OCI-LY7 (cell line): Measurements from ENCODE around the gene GJC2. TPM values are rescaled to one million over a fixed set of nuclear protein-coding genes. Genes with fewer than 3 reads are reported as not detected.
"Not testable (repeated sequence)": the region's sequence is repeated elsewhere in the genome, so short reads cannot be mapped to it uniquely, and the experiment has no call there.

ENCODE experiments used
- BruUV-seq: library from RNA; stranded (reverse); fragments of 400-500 nt; replicated peaks from 2 replicates; lab custom pipeline; 2021; lab: Mats Ljungman, UMichigan
- CTCF ChIA-PET: fragments of 300-600 bp; sonication (Branson Sonifier 250); formaldehyde crosslinking; loops from one replicate; lab custom pipeline; 2022; ENCODE audit warnings: antibody characterized with exemption; ENCODE audit not compliant: unreplicated experiment; lab: Charles Lee
- POLR2A ChIA-PET: fragments of 300-600 bp; sonication (Branson Sonifier 250); formaldehyde crosslinking; loops from one replicate; lab custom pipeline; 2022; ENCODE audit warnings: antibody characterized with exemption; lab: Charles Lee
- DNase-seq: peaks from one replicate; pipeline ENCODE4 v3.0.0-alpha.2; 2015; ENCODE audit warnings: low spot score
- H2AFZ ChIP-seq: fragments of 200-600 bp; sonication (generic), shearing (Covaris generic); 2 replicates; pipeline ENCODE4 v1.6.1; 2014; ENCODE audit warnings: mild to moderate bottlenecking, antibody characterized with exemption, low read length, moderate library complexity
- H3K27ac ChIP-seq: fragments of 200-600 bp; sonication (generic); 2 replicates; pipeline ENCODE4 v1.5.1; 2014; ENCODE audit warnings: mixed run types, low read depth, mild to moderate bottlenecking, moderate library complexity, low read length, inconsistent platforms; ENCODE audit not compliant: poor library complexity, severe bottlenecking
- H3K36me3 ChIP-seq: fragments of 200-600 bp; sonication (generic); 2 replicates; pipeline ENCODE4 v1.6.1; 2014; ENCODE audit warnings: mild to moderate bottlenecking, antibody characterized with exemption, low read length, moderate library complexity, mixed read lengths; ENCODE audit not compliant: insufficient read depth
- H3K4me1 ChIP-seq: fragments of 200-600 bp; sonication (generic); 2 replicates; pipeline ENCODE4 v1.5.1; 2014; ENCODE audit warnings: mild to moderate bottlenecking, low read length; ENCODE audit not compliant: insufficient read depth, poor library complexity, severe bottlenecking
- H3K4me2 ChIP-seq: fragments of 200-600 bp; sonication (generic); 2 replicates; pipeline ENCODE4 v1.6.1; 2014; ENCODE audit warnings: mild to moderate bottlenecking, low read length
- H3K4me3 ChIP-seq: fragments of 200-600 bp; sonication (generic); 2 replicates; pipeline ENCODE4 v1.5.1; 2014; ENCODE audit warnings: mild to moderate bottlenecking, low read depth, low read length; ENCODE audit not compliant: poor library complexity, severe bottlenecking
- H3K79me2 ChIP-seq: fragments of 200-600 bp; sonication (generic); 2 replicates; pipeline ENCODE4 v1.6.1; 2016; ENCODE audit warnings: low read depth, mild to moderate bottlenecking, low read length, moderate library complexity, mixed read lengths; ENCODE audit not compliant: insufficient read depth
- H3K9me2 ChIP-seq: fragments of 200-600 bp; sonication (generic); 2 replicates; pipeline ENCODE4 v1.6.1; 2016; ENCODE audit warnings: mild to moderate bottlenecking, low read length, mixed read lengths; ENCODE audit not compliant: insufficient read depth
- H3K9me3 ChIP-seq: fragments of 200-600 bp; sonication (generic); 2 replicates; pipeline ENCODE4 v1.6.1; 2014; ENCODE audit warnings: mild to moderate bottlenecking, mixed run types, low read length, mixed read lengths
- H4K20me1 ChIP-seq: fragments of 200-600 bp; sonication (generic); 2 replicates; pipeline ENCODE4 v1.6.1; 2014; ENCODE audit warnings: mild to moderate bottlenecking, antibody characterized with exemption, low read length, moderate library complexity, mixed read lengths; ENCODE audit not compliant: insufficient read depth
- CTCF ChIP-seq: fragments of 200-600 bp; sonication (generic); conservative IDR thresholded peaks from 2 replicates; pipeline ENCODE4 v1.5.1; 2014; ENCODE audit warnings: mild to moderate bottlenecking, antibody characterized with exemption, low read length, moderate library complexity, mixed read lengths
- EZH2phosphoT487 ChIP-seq: fragments of 200-600 bp; sonication (generic); IDR thresholded peaks from 2 replicates; pipeline ENCODE4 v1.6.1; 2018; ENCODE audit warnings: low read depth, borderline replicate concordance, mild to moderate bottlenecking, mixed run types, antibody characterized with exemption, low read length, moderate library complexity, mixed read lengths
- intact Hi-C: fragments of 100-400 bp; cut with micrococcal nuclease; formaldehyde crosslinking; loops from one replicate; pipeline ENCODE4 v1.10.0; 2022; ENCODE audit not compliant: unreplicated experiment
- total RNA-seq, 2 experiments: library from RNA; depleted of rRNA in 1 of 2; stranded (reverse); fragments of >200 nt in 1 of 2; shearing (Covaris generic) in 1 of 2; gene quantifications; 2 replicates each; pipeline ENCODE4 v1.2.3, GENCODE V29; 2014 to 2022

The GJC2 gene
- total RNA-seq, 2 experiments from 2014 or later, result 0.22 to 0.80 TPM

DNA sequence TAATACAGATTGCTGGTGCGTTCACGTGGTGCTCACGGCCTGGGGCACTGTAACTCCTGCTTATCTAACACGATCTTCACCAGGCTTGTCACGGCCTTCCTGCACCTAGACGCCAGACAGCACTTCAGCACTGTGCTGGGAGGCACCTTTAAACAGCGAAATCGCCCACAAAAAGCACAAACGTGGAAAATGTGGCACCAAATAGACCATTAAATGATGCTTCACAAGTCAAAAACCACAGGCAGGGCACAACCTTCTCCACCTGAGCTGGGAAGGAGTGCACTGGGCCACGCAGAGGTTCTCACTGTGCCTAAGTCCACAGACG is 35.9 kb downstream of the GJC2 start:
- H3K79me2 ChIP-seq, result no peaks in the 10 kb centered on the region
- H3K9me3 ChIP-seq, result no peaks in the 10 kb centered on the region
- TF ChIP-seq EZH2phosphoT487 (no peak), CTCF (no peak)
- no peak overlapping the region for H3K27ac ChIP-seq
- DNase-seq, result no peak
- H3K4me2 ChIP-seq, result no peak overlapping the region
- BruUV-seq, result no TSS peak
- ChIA-PET POLR2A (no interaction called here), CTCF (no interaction called here)
- H2AFZ ChIP-seq, result no peak overlapping the region
- H3K36me3 ChIP-seq, result no peaks in the 10 kb centered on the region
- no peaks in the 10 kb centered on the region for H3K4me1 ChIP-seq
- intact Hi-C loops, result no loop called here
- H4K20me1 ChIP-seq, result no peaks in the 10 kb centered on the region
- H3K4me3 ChIP-seq, result no peak overlapping the region
- H3K9me2 ChIP-seq, result no peaks in the 10 kb centered on the region

- H3K36me3 ChIP-seq, H3K4me3 ChIP-seq, H2AFZ ChIP-seq, H3K27ac ChIP-seq, H3K9me3 ChIP-seq, H3K4me2 ChIP-seq, H3K4me1 ChIP-seq, BruUV-seq, H3K9me2 ChIP-seq, DNase-seq, intact Hi-C loops, H3K79me2 ChIP-seq, CTCF ChIA-PET, H4K20me1 ChIP-seq: not testable (repeated sequence)
- POLR2A ChIA-PET, result interaction anchor here (0.6 to 1.3 kb wide), 3 partner anchors 66 to 328 kb away, joined by 3 to 4 read pairs (median 4); no protein-coding TSS in a partner anchor
Measured at GRCh38 chr1:228188249-228188648, 38.5 kb downstream of the GJC2 start.

GRCh38 chr1:228190182-228190581 is 40.5 kb downstream of the GJC2 start:
- intact Hi-C loops, result no loop called here
- no peaks in the 10 kb centered on the region for H4K20me1 ChIP-seq
- CTCF ChIA-PET, result no interaction called here
- no peak overlapping the region for H3K27ac ChIP-seq
- H3K4me3 ChIP-seq, result no peak overlapping the region
- no peaks in the 10 kb centered on the region for H3K4me1 ChIP-seq
- no peak for DNase-seq
- no peak for TF ChIP-seq CTCF
- TF ChIP-seq EZH2phosphoT487, result no peak
- H3K36me3 ChIP-seq, result no peaks in the 10 kb centered on the region
- H3K9me2 ChIP-seq, result no peaks in the 10 kb centered on the region
- BruUV-seq, result no TSS peak
- H3K4me2 ChIP-seq, result no peak overlapping the region
- no peaks in the 10 kb centered on the region for H3K79me2 ChIP-seq
- POLR2A ChIA-PET, result no interaction called here
- no peak overlapping the region for H2AFZ ChIP-seq
- no peaks in the 10 kb centered on the region for H3K9me3 ChIP-seq
